ENCODE data around the gene CEPT1.

DNA sequence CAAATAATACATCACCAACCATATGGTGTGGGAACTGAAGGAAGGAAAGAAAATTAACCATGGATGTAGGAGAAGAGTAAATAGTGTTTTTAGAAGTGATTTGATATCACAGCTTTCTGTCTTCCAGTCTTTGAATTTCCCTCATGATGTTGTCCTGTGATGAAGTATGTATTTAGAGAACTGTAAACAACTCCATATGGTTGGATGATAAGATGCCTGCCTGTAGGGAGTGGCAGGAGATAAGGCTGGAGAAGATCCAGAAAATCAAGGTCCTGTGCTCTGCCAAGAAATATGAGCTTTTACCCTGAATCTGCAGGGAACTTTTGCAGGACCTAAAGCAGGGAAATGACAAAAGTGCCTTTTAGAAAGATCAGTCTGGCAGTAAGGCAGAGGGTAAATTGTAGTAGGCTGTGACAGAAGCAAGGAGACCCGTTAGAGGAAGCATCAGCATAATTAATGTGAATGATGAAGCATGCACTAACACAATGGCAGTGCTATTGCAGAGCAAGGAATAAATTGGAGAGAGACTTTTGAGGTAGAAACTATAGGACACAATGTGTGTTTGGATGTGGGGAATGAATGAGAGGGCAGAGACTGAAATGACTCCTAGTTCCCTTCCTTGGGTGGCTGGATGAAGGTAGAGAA is 21.9 kb downstream of the CEPT1 start:
- no peak for TF ChIP-seq EZH2 (IDR thresholded peaks at IDR 0.05; ENCODE audit: insufficient read depth, poor library complexity, severe bottlenecking)
- TF ChIP-seq EZH2phosphoT487 (IDR thresholded peaks at IDR 0.05; ENCODE audit: insufficient read depth, low read depth): no peak

Measured in GM23248 (cell line).